IMR-90 (cell line): ENCODE data around the gene NAA80. TPM values are rescaled to one million over a fixed set of nuclear protein-coding genes. Genes with fewer than 3 reads are reported as not detected.

ENCODE experiments used
- BHLHE40 ChIP-seq: fragments of 150-350 bp; IDR thresholded peaks from 2 replicates; pipeline ENCODE4 v1.6.1; 2016; ENCODE audit warnings: mild to moderate bottlenecking, low read depth, low read length
- CEBPB ChIP-seq: IDR thresholded peaks from 2 replicates; pipeline ENCODE4 v1.6.1; 2012; ENCODE audit warnings: low read depth, low read length, improper control_type of control experiment
- NFE2L2 ChIP-seq: fragments of 150-350 bp; IDR thresholded peaks from 2 replicates; pipeline ENCODE4 v1.6.1; 2016; ENCODE audit warnings: low read depth, mild to moderate bottlenecking, low read length
- polyA plus RNA-seq, 3 experiments: library from polyadenylated mRNA; depleted of rRNA; stranded (reverse); fragments of >200 nt; gene quantifications; 2 replicates each; pipeline ENCODE4 v1.2.3, GENCODE V29; 2012; ENCODE audit warnings: low replicate concordance in 1 of 3
- total RNA-seq: library from RNA; depleted of rRNA; stranded (reverse); fragments of >200 nt; gene quantifications from 2 replicates; pipeline ENCODE4 v1.2.3, GENCODE V29; 2012
- TF ChIP-seq, protein P1 (sequence below): conservative IDR thresholded peaks from 2 replicates; pipeline ENCODE4 v1.5.1; 2012; ENCODE audit warnings: mild to moderate bottlenecking, low read depth, low read length, improper control_type of control experiment

Gene NAA80
- total and polyA plus RNA-seq, 2 of the 4 experiments (the other 2 are of a cell fraction) = 5.0 to 14.4 TPM

DNA sequence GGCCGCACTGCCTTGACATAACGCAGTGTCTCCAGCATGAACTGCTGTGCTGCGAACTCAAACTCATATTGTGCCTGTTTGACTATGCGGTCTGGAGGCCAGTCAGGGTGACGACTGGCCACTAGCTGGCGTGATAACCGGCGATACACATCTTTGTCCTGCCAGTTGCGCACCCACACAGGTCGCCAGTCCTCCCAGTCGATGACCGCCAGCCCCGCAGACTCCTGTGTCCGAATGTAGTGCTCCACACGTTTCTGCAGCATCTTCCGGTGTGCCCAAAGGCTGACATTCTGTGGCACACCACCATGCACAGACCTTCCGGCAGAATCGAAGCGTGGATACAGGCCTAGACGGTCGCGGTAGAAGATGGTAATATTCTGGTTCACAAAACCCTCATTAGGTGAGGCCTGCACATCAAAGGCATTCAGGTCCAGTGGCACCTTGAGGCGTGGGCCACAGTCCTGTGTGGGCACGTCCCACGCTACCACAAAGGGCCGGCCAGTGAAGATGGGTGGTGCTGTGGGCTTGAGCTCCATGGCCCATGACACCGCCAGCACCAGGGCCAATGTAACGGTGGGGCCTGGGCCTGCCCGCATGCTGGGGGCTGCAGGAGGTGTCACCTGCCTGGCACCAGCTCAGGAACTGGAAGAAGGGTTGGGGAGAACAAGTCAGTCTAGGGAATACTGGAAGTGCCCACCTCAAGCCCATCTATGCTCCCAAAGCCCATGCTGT lies 20.9 kb upstream of the NAA80 start (continued):
- TF ChIP-seq, protein P1, sequence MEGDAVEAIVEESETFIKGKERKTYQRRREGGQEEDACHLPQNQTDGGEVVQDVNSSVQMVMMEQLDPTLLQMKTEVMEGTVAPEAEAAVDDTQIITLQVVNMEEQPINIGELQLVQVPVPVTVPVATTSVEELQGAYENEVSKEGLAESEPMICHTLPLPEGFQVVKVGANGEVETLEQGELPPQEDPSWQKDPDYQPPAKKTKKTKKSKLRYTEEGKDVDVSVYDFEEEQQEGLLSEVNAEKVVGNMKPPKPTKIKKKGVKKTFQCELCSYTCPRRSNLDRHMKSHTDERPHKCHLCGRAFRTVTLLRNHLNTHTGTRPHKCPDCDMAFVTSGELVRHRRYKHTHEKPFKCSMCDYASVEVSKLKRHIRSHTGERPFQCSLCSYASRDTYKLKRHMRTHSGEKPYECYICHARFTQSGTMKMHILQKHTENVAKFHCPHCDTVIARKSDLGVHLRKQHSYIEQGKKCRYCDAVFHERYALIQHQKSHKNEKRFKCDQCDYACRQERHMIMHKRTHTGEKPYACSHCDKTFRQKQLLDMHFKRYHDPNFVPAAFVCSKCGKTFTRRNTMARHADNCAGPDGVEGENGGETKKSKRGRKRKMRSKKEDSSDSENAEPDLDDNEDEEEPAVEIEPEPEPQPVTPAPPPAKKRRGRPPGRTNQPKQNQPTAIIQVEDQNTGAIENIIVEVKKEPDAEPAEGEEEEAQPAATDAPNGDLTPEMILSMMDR = no peak
- no peak for TF ChIP-seq CEBPB
- no peak for TF ChIP-seq NFE2L2
- TF ChIP-seq BHLHE40 = no peak
